ENCODE measurements around the gene HNMT.
"Not testable (repeated sequence)": the region's sequence is repeated elsewhere in the genome, so short reads cannot be mapped to it uniquely, and the experiment has no call there.

HNMT gene

GRCh38 chr2:137975280-137976271 is 11.3 kb downstream of the HNMT start:
- DNase-seq (ENCODE audit: low read depth): no peak

- DNase-seq (ENCODE audit: low read depth): no peak
These were observed 12.0 kb downstream of the HNMT start for GRCh38 chr2:137976274-137976673.

GRCh38 chr2:137977790-137978189 is 13.5 kb downstream of the HNMT start:
- DNase-seq (ENCODE audit: low read depth): no peak

GRCh38 chr2:137980459-137980858 is 16.2 kb downstream of the HNMT start:
- DNase-seq (ENCODE audit: low read depth): no peak

- no peak for DNase-seq (ENCODE audit: low read depth)
These were observed 16.9 kb downstream of the HNMT start for GRCh38 chr2:137981112-137981656.

GRCh38 chr2:137983581-137983980 is 19.3 kb downstream of the HNMT start:
- DNase-seq (ENCODE audit: low read depth): no peak

- no peak for DNase-seq (ENCODE audit: low read depth)
These were observed 22.0 kb downstream of the HNMT start for GRCh38 chr2:137986268-137986667.

GRCh38 chr2:137987011-137987410 is 22.7 kb downstream of the HNMT start:
- no peak for DNase-seq (ENCODE audit: low read depth)

- DNase-seq (ENCODE audit: low read depth): no peak
These were observed 26.8 kb downstream of the HNMT start for GRCh38 chr2:137991078-137991477.

- no peak for DNase-seq (ENCODE audit: low read depth)
These were observed 27.9 kb downstream of the HNMT start for GRCh38 chr2:137992039-137992646.

- DNase-seq (ENCODE audit: low read depth): not testable (repeated sequence)
These were observed 29.6 kb downstream of the HNMT start for GRCh38 chr2:137993715-137994476.

GRCh38 chr2:137995368-137995767 is 31.1 kb downstream of the HNMT start:
- not testable (repeated sequence) for DNase-seq (ENCODE audit: low read depth)

- not testable (repeated sequence) for DNase-seq (ENCODE audit: low read depth)
These were observed 31.9 kb downstream of the HNMT start for GRCh38 chr2:137996158-137996557.

- DNase-seq (ENCODE audit: low read depth): no peak
These were observed 33.5 kb downstream of the HNMT start for GRCh38 chr2:137997733-137998132.

- no peak for DNase-seq (ENCODE audit: low read depth)
These were observed 34.2 kb downstream of the HNMT start for GRCh38 chr2:137998503-137998902.

- no peak for DNase-seq (ENCODE audit: low read depth)
These were observed 35.0 kb downstream of the HNMT start for GRCh38 chr2:137999273-137999672.

GRCh38 chr2:138000009-138000408 is 35.7 kb downstream of the HNMT start:
- DNase-seq (ENCODE audit: low read depth): no peak

GRCh38 chr2:138000796-138001195 is 36.5 kb downstream of the HNMT start:
- DNase-seq (ENCODE audit: low read depth): no peak

- no peak for DNase-seq (ENCODE audit: low read depth)
These were observed 39.1 kb downstream of the HNMT start for GRCh38 chr2:138003411-138003810.

- DNase-seq (ENCODE audit: low read depth): no peak
These were observed 43.2 kb downstream of the HNMT start for GRCh38 chr2:138007431-138007830.

- DNase-seq (ENCODE audit: low read depth): no peak
These were observed 45.3 kb downstream of the HNMT start for GRCh38 chr2:138009622-138010021.

GRCh38 chr2:138010890-138011289 is 46.6 kb downstream of the HNMT start:
- DNase-seq (ENCODE audit: low read depth): no peak

All from stimulated activated CD4-positive, alpha-beta T cell treated with anti-CD3 and anti-CD28 coated beads, Interleukin-2, amount 100 ng/mL, for 4 hours (primary cell).